ENCODE data around the gene ANKRD44. TPM values are rescaled to one million over a fixed set of nuclear protein-coding genes. Genes with fewer than 3 reads are reported as not detected.

The ANKRD44 gene
- total RNA-seq, 1 donor from 2014 or later: 3.4 TPM

GRCh38 chr2:197158591-197159550 is 151.7 kb downstream of the ANKRD44 start:
- no peak overlapping the region for H3K4me3 Mint-ChIP-seq
- H3K79me2 ChIP-seq (ENCODE audit: low read depth): no peaks in the 10 kb centered on the region
- H3K27ac ChIP-seq: no peak overlapping the region
- H2AFZ ChIP-seq (replicated peaks): no peak overlapping the region
- no peak overlapping the region for H3K27ac Mint-ChIP-seq
- peaks cover 8% of the 10 kb centered on the region for H3K27me3 Mint-ChIP-seq (ENCODE audit: insufficient read depth, low read depth)
- no peak overlapping the region for H3K9ac ChIP-seq
- H3K9me3 ChIP-seq (ENCODE audit: low read depth): no peaks in the 10 kb centered on the region
- H3F3A ChIP-seq (ENCODE audit: low read depth): no peaks in the 10 kb centered on the region
- no peaks in the 10 kb centered on the region for H4K20me1 ChIP-seq (ENCODE audit: low read depth)
- no peaks in the 10 kb centered on the region for H3K27me3 ChIP-seq
- TF ChIP-seq EZH2 (IDR thresholded peaks at IDR 0.05) (no peak), EZH2phosphoT487 (IDR thresholded peaks at IDR 0.05) (no peak)
- TF ChIP-seq, protein P1, sequence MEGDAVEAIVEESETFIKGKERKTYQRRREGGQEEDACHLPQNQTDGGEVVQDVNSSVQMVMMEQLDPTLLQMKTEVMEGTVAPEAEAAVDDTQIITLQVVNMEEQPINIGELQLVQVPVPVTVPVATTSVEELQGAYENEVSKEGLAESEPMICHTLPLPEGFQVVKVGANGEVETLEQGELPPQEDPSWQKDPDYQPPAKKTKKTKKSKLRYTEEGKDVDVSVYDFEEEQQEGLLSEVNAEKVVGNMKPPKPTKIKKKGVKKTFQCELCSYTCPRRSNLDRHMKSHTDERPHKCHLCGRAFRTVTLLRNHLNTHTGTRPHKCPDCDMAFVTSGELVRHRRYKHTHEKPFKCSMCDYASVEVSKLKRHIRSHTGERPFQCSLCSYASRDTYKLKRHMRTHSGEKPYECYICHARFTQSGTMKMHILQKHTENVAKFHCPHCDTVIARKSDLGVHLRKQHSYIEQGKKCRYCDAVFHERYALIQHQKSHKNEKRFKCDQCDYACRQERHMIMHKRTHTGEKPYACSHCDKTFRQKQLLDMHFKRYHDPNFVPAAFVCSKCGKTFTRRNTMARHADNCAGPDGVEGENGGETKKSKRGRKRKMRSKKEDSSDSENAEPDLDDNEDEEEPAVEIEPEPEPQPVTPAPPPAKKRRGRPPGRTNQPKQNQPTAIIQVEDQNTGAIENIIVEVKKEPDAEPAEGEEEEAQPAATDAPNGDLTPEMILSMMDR (IDR thresholded peaks at IDR 0.05): no peak
- H3K36me3 ChIP-seq: no peaks in the 10 kb centered on the region
- no peak for DNase-seq (ENCODE audit: low spot score)
- H3K4me2 ChIP-seq: no peak overlapping the region
- H3K4me3 ChIP-seq: no peak overlapping the region
- peaks cover 5% of the 10 kb centered on the region for H3K9me3 Mint-ChIP-seq
- no peaks in the 10 kb centered on the region for H3K36me3 Mint-ChIP-seq
- H3K4me1 Mint-ChIP-seq: no peaks in the 10 kb centered on the region
- peaks cover 2% of the 10 kb centered on the region for H3K4me1 ChIP-seq

GRCh38 chr2:197157879-197158537 is 152.6 kb downstream of the ANKRD44 start:
- DNase-seq (ENCODE audit: low spot score): no peak
- H3K9me3 ChIP-seq (ENCODE audit: low read depth): no peaks in the 10 kb centered on the region
- H3K4me3 Mint-ChIP-seq: no peak overlapping the region
- H3K27ac Mint-ChIP-seq: no peak overlapping the region
- peaks cover 4% of the 10 kb centered on the region for H3K27me3 Mint-ChIP-seq (ENCODE audit: insufficient read depth, low read depth)
- H3K9ac ChIP-seq: no peak overlapping the region
- no peaks in the 10 kb centered on the region for H3K4me1 ChIP-seq
- H3K79me2 ChIP-seq (ENCODE audit: low read depth): no peaks in the 10 kb centered on the region
- peaks cover 5% of the 10 kb centered on the region for H3K9me3 Mint-ChIP-seq
- no peaks in the 10 kb centered on the region for H3K4me1 Mint-ChIP-seq
- no peaks in the 10 kb centered on the region for H3K27me3 ChIP-seq
- no peaks in the 10 kb centered on the region for H3K36me3 Mint-ChIP-seq
- TF ChIP-seq EZH2phosphoT487 (IDR thresholded peaks at IDR 0.05): no peak
- TF ChIP-seq EZH2 (IDR thresholded peaks at IDR 0.05): no peak
- TF ChIP-seq, protein P1 (IDR thresholded peaks at IDR 0.05): no peak
- no peak overlapping the region for H3K27ac ChIP-seq
- H3F3A ChIP-seq (ENCODE audit: low read depth): no peaks in the 10 kb centered on the region
- no peaks in the 10 kb centered on the region for H3K36me3 ChIP-seq
- H3K4me3 ChIP-seq: no peak overlapping the region
- no peak overlapping the region for H3K4me2 ChIP-seq
- no peaks in the 10 kb centered on the region for H4K20me1 ChIP-seq (ENCODE audit: low read depth)
- no peak overlapping the region for H2AFZ ChIP-seq (replicated peaks)

GRCh38 chr2:197156771-197157170 is 153.8 kb downstream of the ANKRD44 start:
- Histone ChIP-seq H3K79me2 (ENCODE audit: low read depth) (no peaks in the 10 kb centered on the region), H3K36me3 (no peaks in the 10 kb centered on the region), H3K4me1 (no peaks in the 10 kb centered on the region), H3F3A (ENCODE audit: low read depth) (no peaks in the 10 kb centered on the region), H3K9me3 (ENCODE audit: low read depth) (no peaks in the 10 kb centered on the region), H2AFZ (replicated peaks) (no peak overlapping the region), H3K27me3 (no peaks in the 10 kb centered on the region), H3K27ac (no peak overlapping the region), H3K4me2 (no peak overlapping the region), H3K9ac (no peak overlapping the region), H3K4me3 (no peak overlapping the region), H4K20me1 (ENCODE audit: low read depth) (no peaks in the 10 kb centered on the region)
- no peak overlapping the region for H3K27ac Mint-ChIP-seq
- H3K9me3 Mint-ChIP-seq: peaks cover 5% of the 10 kb centered on the region
- TF ChIP-seq EZH2 (IDR thresholded peaks at IDR 0.05): no peak
- TF ChIP-seq, protein P1 (IDR thresholded peaks at IDR 0.05): no peak
- H3K27me3 Mint-ChIP-seq (ENCODE audit: insufficient read depth, low read depth): peaks cover 3% of the 10 kb centered on the region
- no peaks in the 10 kb centered on the region for H3K4me1 Mint-ChIP-seq
- no peaks in the 10 kb centered on the region for H3K36me3 Mint-ChIP-seq
- H3K4me3 Mint-ChIP-seq: no peak overlapping the region
- no peak for DNase-seq (ENCODE audit: low spot score)
